T follicular helper cell (primary cell): Measurements from ENCODE around the gene CCDC107.
"Not testable (repeated sequence)": the region's sequence is repeated elsewhere in the genome, so short reads cannot be mapped to it uniquely, and the experiment has no call there.

ENCODE experiments used
- DNase-seq: peaks from one replicate; pipeline ENCODE4 v3.0.0-alpha.2; 2020; ENCODE audit warnings: low read depth
- total RNA-seq, 2 experiments: gene quantifications; one replicate each; lab custom pipeline; 2026; lab: John Stamatoyannopoulos, UW

CCDC107 gene, protein sequence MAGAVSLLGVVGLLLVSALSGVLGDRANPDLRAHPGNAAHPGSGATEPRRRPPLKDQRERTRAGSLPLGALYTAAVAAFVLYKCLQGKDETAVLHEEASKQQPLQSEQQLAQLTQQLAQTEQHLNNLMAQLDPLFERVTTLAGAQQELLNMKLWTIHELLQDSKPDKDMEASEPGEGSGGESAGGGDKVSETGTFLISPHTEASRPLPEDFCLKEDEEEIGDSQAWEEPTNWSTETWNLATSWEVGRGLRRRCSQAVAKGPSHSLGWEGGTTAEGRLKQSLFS
- 9.4 to 23.7 reads per million in 2 experiments for total RNA-seq

DNA sequence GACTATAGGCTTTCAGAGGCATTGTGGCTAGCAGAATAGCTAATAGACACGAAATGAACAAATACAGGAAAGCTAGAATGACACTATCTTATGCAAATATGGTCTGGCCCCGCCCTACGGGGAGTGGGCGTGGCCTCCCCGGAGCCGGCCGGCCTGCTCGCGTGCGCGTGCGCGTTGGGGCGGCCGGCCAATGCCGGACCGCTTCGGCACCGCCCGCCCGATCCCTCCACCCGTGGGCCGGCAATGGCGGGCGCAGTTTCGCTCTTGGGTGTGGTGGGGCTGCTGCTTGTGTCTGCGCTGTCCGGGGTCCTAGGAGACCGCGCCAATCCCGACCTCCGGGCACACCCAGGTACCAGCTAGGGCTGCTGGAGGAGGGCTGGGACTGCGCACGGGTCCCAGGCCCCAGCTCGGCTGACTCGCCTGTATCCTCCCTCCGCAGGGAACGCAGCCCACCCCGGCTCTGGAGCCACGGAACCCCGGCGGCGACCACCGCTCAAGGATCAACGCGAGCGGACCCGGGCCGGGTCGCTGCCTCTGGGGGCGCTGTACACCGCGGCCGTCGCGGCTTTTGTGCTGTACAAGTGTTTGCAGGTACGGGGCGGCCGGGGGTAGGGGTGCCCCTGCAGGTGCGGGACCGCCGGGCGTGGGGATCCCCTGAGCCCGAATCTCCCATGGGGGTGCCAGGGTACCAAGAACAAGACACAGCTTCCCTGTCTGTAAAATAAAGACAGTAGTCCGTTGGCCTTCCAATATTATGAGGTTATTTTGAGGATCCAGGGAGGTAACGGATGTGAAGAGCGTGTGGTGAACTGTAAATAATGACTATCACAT, at the start of gene CCDC107:
TSS of gene CCDC107 (plus strand) at position 156 of the 831 bp plus-strand sequence. CDS start at position 244, 88 bp downstream.
- DNase-seq = peak; percentile 74

DNA sequence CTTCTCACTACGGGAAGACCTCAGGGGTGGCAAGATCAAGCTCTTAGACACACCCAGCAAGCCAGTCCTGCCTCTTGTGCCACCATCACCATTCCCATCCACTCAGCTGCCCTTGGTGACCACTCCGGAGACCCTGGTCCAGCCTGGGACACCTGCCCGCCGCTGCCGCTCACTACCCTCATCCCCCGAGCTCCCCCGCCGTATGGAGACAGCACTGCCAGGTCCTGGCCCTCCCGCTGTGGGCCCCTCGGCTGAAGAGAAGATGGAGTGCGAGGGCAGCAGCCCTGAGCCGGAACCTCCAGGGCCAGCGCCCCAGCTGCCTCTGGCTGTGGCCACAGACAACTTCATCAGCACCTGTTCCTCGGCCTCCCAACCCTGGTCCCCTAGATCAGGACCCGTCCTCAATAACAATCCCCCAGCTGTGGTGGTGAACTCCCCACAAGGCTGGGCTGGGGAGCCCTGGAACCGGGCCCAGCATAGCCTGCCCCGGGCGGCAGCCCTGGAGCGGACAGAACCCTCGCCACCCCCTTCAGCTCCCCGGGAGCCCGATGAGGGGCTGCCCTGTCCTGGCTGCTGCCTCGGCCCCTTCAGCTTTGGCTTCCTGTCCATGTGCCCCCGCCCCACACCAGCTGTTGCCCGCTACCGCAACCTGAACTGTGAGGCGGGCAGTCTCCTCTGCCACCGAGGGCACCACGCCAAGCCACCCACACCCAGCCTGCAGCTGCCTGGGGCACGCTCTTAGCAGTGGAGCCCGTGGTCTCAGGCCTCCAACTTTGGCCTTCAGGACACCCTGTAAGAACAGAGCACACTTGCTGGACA, 48.9 kb upstream of the CCDC107 start:
- DNase-seq = no peak

DNA sequence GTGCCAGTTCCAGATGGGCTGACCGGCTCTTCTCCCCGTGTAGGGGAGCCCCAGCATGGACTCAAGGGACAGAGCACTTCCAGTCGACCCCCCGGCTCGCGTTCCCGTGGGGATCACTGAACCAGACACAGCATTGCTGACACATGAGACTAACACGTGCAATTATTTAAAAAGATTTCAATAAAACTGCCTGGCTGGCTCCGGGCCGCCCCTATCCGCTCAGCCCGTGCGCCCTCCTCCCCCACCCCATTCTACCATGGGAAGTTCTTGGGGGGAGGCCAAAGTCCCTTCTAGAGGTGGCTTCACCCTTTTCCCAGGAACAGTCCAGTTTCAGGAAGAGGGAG, 48.3 kb upstream of the CCDC107 start:
- no peak for DNase-seq

DNA sequence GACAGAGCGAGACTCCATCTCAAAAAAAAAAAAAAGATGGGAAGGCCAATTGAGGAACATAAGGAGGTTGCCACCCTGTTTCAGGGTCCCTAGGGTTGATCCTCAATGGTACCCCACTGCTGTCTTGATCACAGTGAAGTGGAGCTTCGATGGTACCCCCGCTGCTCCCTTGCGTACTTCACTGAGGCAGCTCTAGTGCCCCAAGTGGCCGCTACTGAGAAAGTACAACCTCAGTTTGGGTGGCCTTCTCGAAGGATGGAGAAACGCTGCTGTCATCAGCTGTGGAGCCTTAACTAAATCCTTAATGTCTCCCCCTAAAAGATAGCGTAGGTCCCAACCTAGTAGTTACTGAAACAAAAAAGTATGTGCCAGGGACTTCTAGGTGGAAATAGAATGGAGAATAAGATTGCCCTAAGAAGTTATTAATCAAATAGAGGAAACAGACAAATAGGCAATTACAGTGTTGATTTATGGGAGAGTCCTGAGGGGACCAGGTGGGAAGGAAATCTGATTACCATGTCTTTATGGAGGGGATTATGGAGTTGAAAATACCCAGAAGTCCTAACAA, 46.8 kb upstream of the CCDC107 start:
- DNase-seq = peak; percentile 36

DNA sequence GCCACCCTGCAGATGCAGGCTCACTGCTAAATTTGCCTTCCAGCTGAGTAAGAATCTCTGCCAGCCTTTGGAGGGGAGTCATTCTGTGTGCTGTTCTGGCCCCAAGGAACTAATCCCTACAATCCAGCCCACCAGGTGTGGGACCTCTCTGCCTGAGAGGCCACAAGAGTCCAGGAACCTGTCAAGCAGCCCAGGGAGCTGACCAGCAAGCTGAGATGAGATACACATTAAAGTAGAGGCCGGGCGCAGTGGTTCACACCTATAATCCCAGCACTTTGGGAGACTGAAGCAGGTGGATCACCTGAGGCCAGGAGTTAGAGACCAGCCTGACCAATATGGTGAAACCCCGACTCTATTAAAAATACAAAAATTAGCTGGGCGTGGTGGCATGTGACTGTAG, 46.0 kb upstream of the CCDC107 start:
- DNase-seq = not testable (repeated sequence)

DNA sequence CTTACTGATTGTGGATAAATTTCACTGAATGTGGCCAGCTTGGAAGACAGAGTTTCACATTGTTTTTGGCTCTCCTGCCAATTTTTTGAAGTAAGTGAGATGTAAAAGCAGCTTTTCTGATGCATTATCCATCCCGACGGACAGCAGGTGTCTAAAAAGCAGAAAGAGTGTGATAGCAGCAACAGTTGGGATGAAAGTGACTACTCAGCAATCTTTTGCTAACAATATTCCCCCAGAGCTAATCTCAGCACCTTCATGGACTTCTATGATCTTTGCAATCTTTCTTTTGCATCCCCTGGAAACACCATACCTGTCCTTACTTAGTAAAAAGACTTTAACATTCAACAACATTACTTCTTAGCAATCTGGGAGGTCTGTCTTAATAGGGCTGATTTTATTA, 45.2 kb upstream of the CCDC107 start:
- DNase-seq = no peak

DNA sequence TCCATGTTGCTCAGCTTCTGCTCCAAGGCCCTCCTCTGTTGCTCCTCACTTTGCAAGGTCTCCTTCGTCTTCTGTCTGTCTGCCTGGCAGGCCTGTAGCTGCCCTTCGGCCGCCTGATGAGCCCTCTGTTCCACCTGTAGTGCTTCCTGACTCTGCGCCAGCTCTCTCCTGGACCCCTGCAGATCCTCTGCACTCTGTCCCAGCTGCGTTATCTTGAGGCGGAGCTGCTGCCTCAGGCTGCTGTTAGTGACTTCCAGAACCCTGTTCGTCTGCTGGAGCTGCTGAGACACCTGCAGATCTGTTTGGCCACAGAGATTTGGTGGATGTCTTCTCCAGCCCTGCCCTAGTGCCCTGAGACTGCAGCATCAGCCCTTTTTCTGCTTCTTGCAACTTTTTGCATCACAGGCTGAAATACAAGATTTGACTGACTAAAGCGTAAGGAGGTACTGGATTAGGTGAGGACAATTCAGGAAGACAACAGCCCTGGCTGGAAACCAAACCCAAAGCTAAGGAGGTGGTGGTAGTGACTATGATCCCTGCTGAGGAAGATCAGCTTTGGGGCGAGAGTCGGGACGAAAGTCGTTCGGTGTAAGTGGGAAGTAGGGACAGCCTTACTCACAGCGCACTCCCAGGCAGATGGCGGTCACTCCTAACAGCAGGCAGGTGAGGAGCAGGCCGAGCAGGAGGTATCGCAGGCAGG, 42.0 kb upstream of the CCDC107 start:
- DNase-seq = no peak

- peak; percentile 32 for DNase-seq
Measured at GRCh38 chr9:35616681-35617459, 41.2 kb upstream of the CCDC107 start.

- no peak for DNase-seq
Measured at GRCh38 chr9:35617548-35617947, 40.5 kb upstream of the CCDC107 start.

DNA sequence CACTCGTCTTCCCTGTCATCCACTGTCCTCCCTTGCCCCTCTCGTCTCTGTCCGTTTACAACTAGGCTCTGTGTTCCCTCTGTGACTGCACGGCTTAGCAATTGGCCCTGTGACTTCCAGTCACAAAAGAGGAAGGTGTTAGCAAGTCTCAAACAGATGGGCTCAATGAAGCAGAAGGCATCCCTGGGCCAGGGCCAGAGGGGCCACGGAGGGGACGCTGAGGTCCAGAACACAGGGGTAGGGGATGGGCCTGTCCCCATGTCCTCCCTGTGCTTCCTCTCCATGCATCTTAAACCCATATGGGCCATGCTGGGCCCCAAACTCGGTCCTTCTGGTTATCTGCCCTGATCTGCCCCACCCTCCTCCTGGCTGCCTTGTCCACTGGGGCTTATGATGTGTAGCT, 39.8 kb upstream of the CCDC107 start, which contains the start of gene CD72:
TSS of gene CD72 (minus strand) at position 89 of the 403 bp plus-strand sequence. CDS start 110 bp downstream, outside the sequence.
- DNase-seq = no peak

- no peak for DNase-seq
Measured at GRCh38 chr9:35618854-35619799, 39.0 kb upstream of the CCDC107 start.

DNA sequence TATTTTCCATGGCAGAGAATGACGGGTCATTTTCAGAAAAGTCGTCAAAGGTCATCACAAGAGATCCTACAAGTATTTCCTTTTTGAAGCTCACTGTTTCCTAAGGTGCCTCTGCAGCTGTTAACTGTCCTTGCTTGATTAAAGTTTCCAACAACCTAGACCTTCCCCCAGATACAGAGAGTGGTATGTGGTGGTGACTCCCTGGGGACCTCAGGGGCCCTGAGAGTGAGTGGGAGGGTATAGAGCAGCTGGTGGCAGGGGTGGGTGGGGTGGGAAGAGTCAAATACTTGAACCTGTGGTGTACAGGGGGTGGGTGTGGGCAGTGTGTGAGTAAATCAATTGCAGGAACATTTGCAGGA, 38.3 kb upstream of the CCDC107 start:
- no peak for DNase-seq

- DNase-seq = no peak
Measured at GRCh38 chr9:35627575-35627974, 30.5 kb upstream of the CCDC107 start.

DNA sequence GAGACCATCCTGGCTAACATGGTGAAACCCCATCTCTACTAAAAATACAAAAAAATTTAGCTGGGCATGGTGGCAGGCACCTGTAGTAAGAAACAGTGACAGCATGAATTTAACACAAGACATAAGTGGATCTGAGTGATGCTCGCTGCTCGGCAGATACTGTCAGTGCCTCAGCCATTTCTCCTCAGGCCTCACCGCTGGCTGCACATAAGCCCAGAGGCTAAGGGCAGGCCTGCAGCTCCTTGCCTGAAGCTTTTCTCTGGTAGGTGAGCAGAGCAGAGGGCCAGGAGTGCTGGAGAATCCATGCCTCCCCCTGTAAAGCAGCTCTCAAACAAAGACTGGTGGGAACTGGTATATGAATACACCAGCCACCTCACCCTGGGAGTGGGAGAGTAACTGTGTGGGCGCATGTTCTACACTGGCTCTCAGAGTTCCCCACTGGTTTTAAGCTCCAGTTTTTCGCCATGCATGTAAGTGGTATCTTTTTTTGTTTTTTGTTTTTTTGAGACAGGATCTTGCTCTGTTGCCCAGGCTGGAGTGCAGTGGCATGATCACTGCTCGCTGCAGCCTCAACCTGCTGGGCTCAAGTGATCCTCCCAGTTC, 29.6 kb upstream of the CCDC107 start:
- DNase-seq = no peak

- DNase-seq = no peak
Measured at GRCh38 chr9:35629597-35629996, 28.5 kb upstream of the CCDC107 start.

- no peak for DNase-seq
Measured at GRCh38 chr9:35635730-35636129, 22.4 kb upstream of the CCDC107 start.

DNA sequence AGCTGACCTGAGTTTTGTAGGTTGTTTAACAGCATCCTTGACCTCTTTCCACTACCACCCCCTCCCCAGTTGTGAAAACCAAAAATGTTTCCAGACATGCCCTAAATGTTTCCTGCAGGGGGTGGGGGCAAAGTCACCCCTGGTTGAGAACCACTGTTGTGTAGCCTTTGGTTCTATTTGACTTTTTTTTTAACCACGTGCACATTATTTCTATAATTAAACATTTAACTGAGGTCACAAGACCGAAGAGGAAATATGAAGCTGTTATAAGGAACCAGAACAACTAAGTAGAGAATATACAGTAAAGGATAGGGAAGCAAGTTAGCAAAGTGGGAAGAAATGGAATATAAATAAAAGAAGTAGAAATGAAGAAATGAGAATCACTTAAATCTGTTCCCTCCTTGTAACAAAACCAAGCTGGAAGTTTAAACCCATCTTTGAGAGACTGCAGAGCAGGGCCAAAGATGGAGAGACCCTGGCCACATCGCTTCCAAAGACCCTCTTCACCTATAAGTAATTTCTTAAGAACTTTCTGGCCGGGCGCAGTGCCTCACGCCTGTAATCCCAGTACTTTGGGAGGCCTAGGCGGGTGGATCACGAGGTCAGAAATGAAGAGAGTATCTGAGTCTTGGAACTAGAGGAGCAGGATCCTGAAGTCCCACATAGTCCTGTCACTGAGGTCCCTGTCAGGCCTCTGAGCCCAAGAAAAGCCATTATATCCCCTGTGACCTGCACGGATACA, 21.8 kb upstream of the CCDC107 start:
- DNase-seq = no peak

DNA sequence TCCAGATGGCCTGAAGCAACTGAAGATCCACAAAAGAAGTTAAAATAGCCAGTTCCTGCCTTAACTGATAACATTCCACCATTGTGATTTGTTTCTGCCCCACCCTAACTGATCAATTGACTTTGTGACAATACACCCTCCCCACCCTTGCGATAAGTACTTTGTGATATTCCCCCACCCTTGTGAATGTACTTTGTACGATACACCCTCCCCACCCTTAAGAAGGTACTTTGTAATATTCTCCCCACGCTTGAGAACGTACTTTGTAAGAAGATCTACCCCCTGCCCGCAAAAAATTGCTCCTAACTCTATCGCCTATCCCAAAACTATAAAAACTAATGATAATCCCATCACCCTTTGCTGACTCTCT, 21.2 kb upstream of the CCDC107 start:
- not testable (repeated sequence) for DNase-seq
